WTC11 (cell line): ENCODE data around the gene TDRD3.

ENCODE experiments used
- CDX4 ChIP-seq: fragments of 250-450 bp; sonication (Bioruptor Pico); IDR thresholded peaks from 2 replicates; pipeline ENCODE4 v1.9.0; 2021; ENCODE audit warnings: moderate library complexity, mild to moderate bottlenecking, inconsistent platforms, borderline replicate concordance
- ETV6 ChIP-seq: sonication (generic); formaldehyde crosslinking; IDR thresholded peaks from 2 replicates; pipeline ENCODE4 v1.8.1; 2022; ENCODE audit warnings: mild to moderate bottlenecking, missing genetic modification reagents
- JUN ChIP-seq: sonication (generic); formaldehyde crosslinking; IDR thresholded peaks from 2 replicates; pipeline ENCODE4 v1.8.0; 2023; ENCODE audit warnings: mild to moderate bottlenecking, missing genetic modification reagents
- NR3C1 ChIP-seq: sonication (generic); formaldehyde crosslinking; conservative IDR thresholded peaks from 2 replicates; pipeline ENCODE4 v1.8.1; 2023; ENCODE audit warnings: low read depth, mild to moderate bottlenecking, missing genetic modification reagents
- TF ChIP-seq, protein P1 (sequence below): fragments of 200-600 bp; IDR thresholded peaks from 2 replicates; pipeline ENCODE4 v1.8.0; 2022; ENCODE audit warnings: antibody characterized with exemption
- TF ChIP-seq, protein P2 (sequence below): sonication (generic); formaldehyde crosslinking; IDR thresholded peaks from 2 replicates; pipeline ENCODE4 v1.8.0; 2022; ENCODE audit warnings: mild to moderate bottlenecking, missing genetic modification reagents
- TF ChIP-seq, protein P3 (sequence below): sonication (generic); formaldehyde crosslinking; IDR thresholded peaks from 2 replicates; pipeline ENCODE4 v1.8.0; 2022; ENCODE audit warnings: mild to moderate bottlenecking, missing genetic modification reagents

DNA sequence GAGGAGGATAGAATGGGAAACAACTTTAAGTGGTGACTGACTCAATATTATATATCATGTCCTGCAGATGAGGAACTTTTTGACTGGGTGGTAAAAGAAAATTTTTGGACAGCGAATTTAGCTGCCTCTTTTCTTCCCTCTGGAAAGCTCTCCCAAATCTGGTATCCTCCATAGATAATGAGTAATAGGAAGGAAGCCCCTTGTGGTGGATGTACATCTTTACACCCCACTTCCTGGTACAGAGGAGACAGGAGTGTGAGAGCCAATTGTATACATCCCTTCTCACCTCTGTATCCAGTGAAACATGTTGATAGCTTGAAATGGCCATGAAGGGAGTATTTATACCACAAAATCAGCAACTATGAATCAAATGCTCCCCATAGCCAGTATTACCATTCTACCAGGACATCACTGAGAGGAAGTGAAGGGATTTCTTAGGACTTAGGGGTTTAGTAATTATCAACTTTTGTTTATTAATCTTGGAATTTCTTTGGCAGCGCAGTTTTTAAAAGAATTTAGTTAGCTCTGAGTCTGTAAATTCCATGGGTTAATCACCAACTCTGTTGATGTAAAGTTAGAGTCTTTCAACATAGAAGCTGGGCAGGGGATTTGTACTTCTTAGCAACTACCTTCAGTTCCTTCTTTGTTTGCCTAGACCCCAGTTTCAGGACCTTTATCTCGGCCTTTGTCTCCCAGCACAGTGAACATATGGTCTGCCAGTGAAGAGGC lies 17.0 kb upstream of the TDRD3 start:
- TF ChIP-seq, protein P1, sequence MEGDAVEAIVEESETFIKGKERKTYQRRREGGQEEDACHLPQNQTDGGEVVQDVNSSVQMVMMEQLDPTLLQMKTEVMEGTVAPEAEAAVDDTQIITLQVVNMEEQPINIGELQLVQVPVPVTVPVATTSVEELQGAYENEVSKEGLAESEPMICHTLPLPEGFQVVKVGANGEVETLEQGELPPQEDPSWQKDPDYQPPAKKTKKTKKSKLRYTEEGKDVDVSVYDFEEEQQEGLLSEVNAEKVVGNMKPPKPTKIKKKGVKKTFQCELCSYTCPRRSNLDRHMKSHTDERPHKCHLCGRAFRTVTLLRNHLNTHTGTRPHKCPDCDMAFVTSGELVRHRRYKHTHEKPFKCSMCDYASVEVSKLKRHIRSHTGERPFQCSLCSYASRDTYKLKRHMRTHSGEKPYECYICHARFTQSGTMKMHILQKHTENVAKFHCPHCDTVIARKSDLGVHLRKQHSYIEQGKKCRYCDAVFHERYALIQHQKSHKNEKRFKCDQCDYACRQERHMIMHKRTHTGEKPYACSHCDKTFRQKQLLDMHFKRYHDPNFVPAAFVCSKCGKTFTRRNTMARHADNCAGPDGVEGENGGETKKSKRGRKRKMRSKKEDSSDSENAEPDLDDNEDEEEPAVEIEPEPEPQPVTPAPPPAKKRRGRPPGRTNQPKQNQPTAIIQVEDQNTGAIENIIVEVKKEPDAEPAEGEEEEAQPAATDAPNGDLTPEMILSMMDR: peak; percentile 33; the same call in 1 of the 2 replicates
- TF ChIP-seq ETV6 (CRISPR knock-in tag) (no peak), CDX4 (CRISPR knock-in tag) (no peak), NR3C1 (CRISPR knock-in tag) (no peak), JUN (CRISPR knock-in tag) (no peak)
- TF ChIP-seq, protein P2, sequence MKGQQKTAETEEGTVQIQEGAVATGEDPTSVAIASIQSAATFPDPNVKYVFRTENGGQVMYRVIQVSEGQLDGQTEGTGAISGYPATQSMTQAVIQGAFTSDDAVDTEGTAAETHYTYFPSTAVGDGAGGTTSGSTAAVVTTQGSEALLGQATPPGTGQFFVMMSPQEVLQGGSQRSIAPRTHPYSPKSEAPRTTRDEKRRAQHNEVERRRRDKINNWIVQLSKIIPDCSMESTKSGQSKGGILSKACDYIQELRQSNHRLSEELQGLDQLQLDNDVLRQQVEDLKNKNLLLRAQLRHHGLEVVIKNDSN (CRISPR knock-in tag): no peak
- TF ChIP-seq, protein P3, sequence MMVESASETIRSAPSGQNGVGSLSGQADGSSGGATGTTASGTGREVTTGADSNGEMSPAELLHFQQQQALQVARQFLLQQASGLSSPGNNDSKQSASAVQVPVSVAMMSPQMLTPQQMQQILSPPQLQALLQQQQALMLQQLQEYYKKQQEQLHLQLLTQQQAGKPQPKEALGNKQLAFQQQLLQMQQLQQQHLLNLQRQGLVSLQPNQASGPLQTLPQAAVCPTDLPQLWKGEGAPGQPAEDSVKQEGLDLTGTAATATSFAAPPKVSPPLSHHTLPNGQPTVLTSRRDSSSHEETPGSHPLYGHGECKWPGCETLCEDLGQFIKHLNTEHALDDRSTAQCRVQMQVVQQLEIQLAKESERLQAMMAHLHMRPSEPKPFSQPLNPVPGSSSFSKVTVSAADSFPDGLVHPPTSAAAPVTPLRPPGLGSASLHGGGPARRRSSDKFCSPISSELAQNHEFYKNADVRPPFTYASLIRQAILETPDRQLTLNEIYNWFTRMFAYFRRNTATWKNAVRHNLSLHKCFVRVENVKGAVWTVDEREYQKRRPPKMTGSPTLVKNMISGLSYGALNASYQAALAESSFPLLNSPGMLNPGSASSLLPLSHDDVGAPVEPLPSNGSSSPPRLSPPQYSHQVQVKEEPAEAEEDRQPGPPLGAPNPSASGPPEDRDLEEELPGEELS (CRISPR knock-in tag): no peak
